ENCODE measurements around the gene MAD2L1BP.
A peak's percentile ranks its signal among the peaks of the same experiment; 100 is the strongest.
"Not testable (repeated sequence)": the region's sequence is repeated elsewhere in the genome, so short reads cannot be mapped to it uniquely, and the experiment has no call there.

MAD2L1BP gene

DNA sequence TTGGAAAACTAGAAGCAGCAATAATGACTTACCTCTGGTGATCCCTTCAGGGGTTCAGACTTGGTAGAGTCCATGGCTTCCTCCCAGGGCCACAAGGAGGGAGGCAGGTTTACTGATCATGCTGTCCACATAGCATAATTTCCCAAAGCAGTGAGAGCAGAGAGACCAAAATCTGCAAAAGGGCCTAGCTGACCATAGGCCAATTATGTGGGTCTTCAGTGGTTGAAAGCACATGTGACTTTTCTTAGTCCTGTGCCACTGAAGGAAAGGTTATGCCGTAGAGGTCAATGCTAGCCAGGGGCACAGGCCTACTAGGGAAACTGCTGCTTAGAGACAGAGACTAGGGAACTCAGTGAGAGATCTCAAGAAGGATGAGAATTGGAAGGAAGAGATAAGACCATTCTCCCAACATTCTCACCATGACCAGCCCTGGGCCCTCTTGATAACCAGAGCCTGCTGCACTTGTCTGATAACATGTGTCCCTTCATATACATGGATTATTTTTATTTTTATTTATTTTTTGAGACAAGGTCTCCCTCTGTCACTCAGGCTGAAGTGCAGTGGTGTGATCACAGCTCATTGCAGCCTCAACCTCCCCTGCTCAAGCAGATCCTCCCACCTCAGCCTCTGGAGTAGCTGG is 4.5 kb upstream of the MAD2L1BP start:
- in situ Hi-C loops (cut with MboI; ENCODE audit: low pct_unique_long_range_greater_than_20kb, low sequenced_read_pairs, unreplicated experiment), result no loop called here
- TF ChIP-seq, protein P1, sequence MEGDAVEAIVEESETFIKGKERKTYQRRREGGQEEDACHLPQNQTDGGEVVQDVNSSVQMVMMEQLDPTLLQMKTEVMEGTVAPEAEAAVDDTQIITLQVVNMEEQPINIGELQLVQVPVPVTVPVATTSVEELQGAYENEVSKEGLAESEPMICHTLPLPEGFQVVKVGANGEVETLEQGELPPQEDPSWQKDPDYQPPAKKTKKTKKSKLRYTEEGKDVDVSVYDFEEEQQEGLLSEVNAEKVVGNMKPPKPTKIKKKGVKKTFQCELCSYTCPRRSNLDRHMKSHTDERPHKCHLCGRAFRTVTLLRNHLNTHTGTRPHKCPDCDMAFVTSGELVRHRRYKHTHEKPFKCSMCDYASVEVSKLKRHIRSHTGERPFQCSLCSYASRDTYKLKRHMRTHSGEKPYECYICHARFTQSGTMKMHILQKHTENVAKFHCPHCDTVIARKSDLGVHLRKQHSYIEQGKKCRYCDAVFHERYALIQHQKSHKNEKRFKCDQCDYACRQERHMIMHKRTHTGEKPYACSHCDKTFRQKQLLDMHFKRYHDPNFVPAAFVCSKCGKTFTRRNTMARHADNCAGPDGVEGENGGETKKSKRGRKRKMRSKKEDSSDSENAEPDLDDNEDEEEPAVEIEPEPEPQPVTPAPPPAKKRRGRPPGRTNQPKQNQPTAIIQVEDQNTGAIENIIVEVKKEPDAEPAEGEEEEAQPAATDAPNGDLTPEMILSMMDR (IDR thresholded peaks at IDR 0.05; ENCODE audit: extremely low read depth, insufficient read depth, missing control alignments), result no peak
- no peak for DNase-seq (ENCODE audit: low spot score)

DNA sequence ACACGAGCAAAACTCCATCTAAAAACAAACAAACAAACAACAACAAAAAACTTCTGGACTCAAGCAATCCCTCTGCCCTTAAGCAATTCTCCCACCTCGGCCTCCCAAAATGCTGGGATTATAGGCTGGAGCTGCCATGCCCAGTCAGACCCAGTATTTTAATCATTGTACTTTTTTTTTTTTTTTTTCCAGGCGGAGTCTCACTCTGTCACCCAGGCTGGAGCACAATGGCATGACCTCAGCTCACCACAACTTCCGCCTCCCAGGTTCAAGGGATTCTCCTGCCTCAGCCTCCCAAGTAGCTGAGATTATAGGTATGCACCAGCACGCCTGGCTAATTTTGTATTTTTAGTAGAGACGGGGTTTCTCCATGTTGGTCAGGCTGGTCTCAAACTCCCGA is 2.6 kb upstream of the MAD2L1BP start:
- DNase-seq (ENCODE audit: low spot score); in situ Hi-C loops (cut with MboI; ENCODE audit: low pct_unique_long_range_greater_than_20kb, low sequenced_read_pairs, unreplicated experiment): not testable (repeated sequence)

DNA sequence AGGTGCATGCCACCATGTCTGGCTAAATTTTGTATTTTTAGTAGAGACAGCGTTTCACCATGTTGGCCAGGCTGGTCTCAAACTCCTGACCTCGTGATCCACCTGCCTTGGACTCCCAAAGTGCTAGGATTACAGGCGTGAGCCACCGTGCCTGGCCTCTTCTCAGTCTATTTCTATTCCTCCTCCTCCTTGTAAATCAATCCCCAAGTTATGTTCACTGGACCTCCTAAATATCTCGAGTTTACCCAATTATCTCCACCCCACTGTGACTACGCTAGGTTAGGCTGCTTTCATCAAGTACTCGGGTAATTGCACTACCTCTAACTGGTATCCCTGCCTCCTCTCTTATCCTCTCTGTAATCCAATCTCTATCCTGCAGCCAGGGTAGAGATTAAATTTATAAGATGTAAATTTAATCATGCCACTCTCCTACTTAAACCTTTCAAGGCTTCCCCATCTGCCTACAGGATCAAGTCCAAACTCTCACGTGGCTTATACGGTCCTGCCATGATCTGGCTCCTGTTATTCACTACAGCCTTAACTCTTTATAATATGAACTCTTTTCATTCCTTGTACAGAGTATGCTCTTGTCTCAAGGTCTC is 837 bp upstream of the MAD2L1BP start:
- TF ChIP-seq, protein P1 (IDR thresholded peaks at IDR 0.05; ENCODE audit: extremely low read depth, insufficient read depth, missing control alignments), result no peak
- DNase-seq (ENCODE audit: low spot score), result no peak
- in situ Hi-C loops (cut with MboI; ENCODE audit: low pct_unique_long_range_greater_than_20kb, low sequenced_read_pairs, unreplicated experiment), result no loop called here

DNA sequence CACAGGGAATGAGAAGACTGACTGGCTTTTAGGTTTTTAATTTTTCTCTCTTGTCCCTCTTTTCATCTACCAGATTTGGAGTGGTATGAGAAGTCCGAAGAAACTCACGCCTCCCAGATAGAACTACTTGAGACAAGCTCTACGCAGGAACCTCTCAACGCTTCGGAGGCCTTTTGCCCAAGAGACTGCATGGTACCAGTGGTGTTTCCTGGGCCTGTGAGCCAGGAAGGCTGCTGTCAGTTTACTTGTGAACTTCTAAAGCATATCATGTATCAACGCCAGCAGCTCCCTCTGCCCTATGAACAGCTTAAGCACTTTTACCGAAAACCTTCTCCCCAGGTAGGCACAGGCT is 644 bp downstream of the MAD2L1BP start:
- TF ChIP-seq, protein P1 (IDR thresholded peaks at IDR 0.05; ENCODE audit: extremely low read depth, insufficient read depth, missing control alignments), result no peak
- DNase-seq (ENCODE audit: low spot score), result no peak

DNA sequence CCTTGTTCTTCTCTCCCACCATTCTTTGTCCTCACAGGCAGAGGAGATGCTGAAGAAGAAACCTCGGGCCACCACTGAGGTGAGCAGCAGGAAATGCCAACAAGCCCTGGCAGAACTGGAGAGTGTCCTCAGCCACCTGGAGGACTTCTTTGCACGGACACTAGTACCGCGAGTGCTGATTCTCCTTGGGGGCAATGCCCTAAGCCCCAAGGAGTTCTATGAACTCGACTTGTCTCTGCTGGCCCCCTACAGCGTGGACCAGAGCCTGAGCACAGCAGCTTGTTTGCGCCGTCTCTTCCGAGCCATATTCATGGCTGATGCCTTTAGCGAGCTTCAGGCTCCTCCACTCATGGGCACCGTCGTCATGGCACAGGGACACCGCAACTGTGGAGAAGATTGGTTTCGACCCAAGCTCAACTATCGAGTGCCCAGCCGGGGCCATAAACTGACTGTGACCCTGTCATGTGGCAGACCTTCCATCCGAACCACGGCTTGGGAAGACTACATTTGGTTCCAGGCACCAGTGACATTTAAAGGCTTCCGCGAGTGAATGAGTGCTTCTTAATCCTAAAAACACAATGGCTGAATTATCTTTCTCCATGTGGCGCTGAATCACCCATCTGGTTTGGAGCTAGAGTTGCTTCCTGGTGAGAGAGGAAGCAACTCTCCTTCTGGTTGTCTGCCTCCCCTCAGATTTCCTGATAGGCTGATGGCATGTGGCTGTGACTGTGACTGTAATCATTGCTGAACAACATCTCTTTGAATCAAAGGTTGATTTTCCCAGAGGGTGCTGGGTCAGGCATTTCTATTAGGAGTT is 4.6 kb downstream of the MAD2L1BP start:
- in situ Hi-C loops (cut with MboI; ENCODE audit: low pct_unique_long_range_greater_than_20kb, low sequenced_read_pairs, unreplicated experiment), result no loop called here
- TF ChIP-seq, protein P1 (IDR thresholded peaks at IDR 0.05; ENCODE audit: extremely low read depth, insufficient read depth, missing control alignments), result no peak
- DNase-seq (ENCODE audit: low spot score), result no peak

More for the DNA sequence above, 644 bp downstream of the MAD2L1BP start:
- in situ Hi-C loops (cut with MboI; ENCODE audit: low pct_unique_long_range_greater_than_20kb, low sequenced_read_pairs, unreplicated experiment), result no loop called here

DNA sequence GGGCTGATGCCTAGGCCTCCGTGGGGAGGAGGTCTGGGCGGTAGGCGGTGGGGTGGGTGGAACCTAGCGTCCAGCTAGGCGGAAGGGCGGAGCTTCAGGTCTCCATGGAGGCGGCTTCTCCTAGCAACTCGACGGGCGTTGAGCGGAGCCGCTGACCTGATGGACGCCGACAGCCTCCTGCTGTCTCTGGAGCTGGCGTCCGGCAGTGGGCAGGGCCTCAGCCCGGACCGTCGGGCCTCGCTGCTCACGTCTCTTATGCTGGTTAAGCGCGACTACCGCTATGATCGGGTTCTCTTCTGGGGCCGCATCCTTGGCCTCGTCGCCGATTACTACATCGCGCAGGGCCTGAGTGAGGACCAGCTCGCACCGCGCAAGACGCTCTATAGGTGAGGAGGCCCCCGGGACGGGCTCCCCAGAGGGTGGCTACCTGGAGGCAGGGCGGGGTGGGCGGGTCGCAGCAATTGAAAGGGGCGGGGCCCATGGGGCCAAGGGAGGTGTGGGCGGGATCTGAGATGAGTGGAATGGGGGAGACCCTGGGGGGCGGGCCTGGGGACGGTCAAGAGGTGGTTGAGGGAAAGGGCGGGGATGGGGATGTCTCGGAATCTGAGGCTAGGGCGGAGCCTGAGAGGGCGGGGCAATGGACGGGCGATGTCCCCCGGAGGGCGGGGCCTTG is 9.4 kb downstream of the MAD2L1BP start, which contains the start of gene RSPH9:
RSPH9 (plus strand) TSS at position 97 of the 673 bp plus-strand sequence; CDS start at position 160, 63 bp downstream.
- in situ Hi-C loops (cut with MboI; ENCODE audit: low pct_unique_long_range_greater_than_20kb, low sequenced_read_pairs, unreplicated experiment), result no loop called here
- DNase-seq (ENCODE audit: low spot score), result peak; percentile 72
- TF ChIP-seq, protein P1 (IDR thresholded peaks at IDR 0.05; ENCODE audit: extremely low read depth, insufficient read depth, missing control alignments), result no peak

Data from GM13977 (cell line).